Thyroid gland (tissue), 4 donors: ENCODE results near the gene CSMD2.

Experiments used
- POLR2A ChIP-seq, 2 donors: fragments of 450-650 bp; IDR thresholded peaks; one replicate each; pipeline ENCODE4 v1.6.1; 2017; ENCODE audit warnings: antibody characterized with exemption in 2 of 2, mild to moderate bottlenecking in 2 of 2, moderate library complexity in 1 of 2
- TF ChIP-seq, protein P1 (sequence below), 6 experiments: fragments of 200-600 bp in 3 of 6; fragments of 450-650 bp in 3 of 6; sonication (generic) in 3 of 6; IDR thresholded peaks; one replicate each; pipeline ENCODE4 v1.5.1; 2016 to 2019; ENCODE audit warnings: antibody characterized with exemption in 6 of 6, mild to moderate bottlenecking in 2 of 6, inconsistent platforms in 1 of 6, moderate library complexity in 1 of 6

DNA sequence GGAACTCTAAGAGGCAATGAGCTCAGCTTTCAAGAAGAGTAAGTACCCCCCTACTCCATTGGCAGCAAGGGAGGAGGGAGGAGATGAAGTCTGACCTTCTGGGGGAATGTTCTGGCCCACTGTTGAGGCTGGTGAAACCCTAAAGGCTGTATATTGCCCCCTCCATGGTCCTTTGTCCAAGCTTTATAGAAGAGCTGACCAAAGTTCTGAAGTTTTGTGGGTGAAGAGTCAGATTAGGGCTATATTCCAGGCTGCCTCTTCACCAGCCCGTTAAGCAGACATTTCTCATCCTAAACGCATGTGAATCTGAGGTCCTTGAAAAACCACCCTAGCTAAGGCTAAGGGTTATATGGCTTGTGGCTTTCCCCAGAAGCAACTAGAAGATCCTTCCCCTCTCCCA lies 13.0 kb upstream of the CSMD2 start:
- TF ChIP-seq, protein P1, sequence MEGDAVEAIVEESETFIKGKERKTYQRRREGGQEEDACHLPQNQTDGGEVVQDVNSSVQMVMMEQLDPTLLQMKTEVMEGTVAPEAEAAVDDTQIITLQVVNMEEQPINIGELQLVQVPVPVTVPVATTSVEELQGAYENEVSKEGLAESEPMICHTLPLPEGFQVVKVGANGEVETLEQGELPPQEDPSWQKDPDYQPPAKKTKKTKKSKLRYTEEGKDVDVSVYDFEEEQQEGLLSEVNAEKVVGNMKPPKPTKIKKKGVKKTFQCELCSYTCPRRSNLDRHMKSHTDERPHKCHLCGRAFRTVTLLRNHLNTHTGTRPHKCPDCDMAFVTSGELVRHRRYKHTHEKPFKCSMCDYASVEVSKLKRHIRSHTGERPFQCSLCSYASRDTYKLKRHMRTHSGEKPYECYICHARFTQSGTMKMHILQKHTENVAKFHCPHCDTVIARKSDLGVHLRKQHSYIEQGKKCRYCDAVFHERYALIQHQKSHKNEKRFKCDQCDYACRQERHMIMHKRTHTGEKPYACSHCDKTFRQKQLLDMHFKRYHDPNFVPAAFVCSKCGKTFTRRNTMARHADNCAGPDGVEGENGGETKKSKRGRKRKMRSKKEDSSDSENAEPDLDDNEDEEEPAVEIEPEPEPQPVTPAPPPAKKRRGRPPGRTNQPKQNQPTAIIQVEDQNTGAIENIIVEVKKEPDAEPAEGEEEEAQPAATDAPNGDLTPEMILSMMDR (IDR thresholded peaks at IDR 0.05) = no peak
- no peak for TF ChIP-seq POLR2A (IDR thresholded peaks at IDR 0.05)
